Stimulated activated CD8-positive, alpha-beta memory T cell treated with anti-CD3 and anti-CD28 coated beads, Interleukin-2, amount 100 ng/mL, for 48 hours (primary cell): ENCODE results near the gene CCDC59.

Experiments used
- DNase-seq, 2 donors: peaks; one replicate each; pipeline ENCODE4 v3.0.0-alpha.2; 2020; ENCODE audit warnings: low read depth in 2 of 2

Gene CCDC59

DNA sequence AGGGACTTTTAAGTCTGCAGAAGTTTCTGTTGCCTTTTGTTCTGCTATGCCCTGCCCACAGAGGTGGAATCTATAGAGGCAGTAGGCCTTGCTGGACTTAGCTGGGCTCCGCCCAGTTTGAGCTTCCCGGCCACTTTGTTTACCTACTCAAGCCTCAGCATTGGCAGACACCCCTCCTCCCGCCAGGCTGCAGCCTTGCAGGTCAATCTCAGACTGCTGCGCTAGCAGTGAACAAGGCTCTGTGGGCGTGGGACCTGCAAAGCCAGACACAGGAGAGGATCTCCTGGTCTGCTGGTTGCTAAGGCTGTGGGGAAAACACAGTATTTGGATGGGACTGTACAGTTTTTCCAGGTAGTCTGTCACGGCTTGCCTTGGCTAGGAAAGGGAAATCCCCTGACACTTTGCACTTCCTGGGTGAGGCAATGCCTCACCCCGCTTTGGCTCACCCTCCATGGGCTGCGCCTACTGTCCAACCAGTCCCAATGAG lies 43.7 kb downstream of the CCDC59 start:
- DNase-seq: no peak
